Erythroblast (primary cell): Measurements from ENCODE around the gene ARHGAP40.

Experiments
- GATA1 ChIP-seq: IDR thresholded peaks from 2 replicates; pipeline ENCODE4 v1.6.1; 2011; ENCODE audit warnings: low read depth, mild to moderate bottlenecking, control low read depth, low read length, moderate library complexity
- POLR2A ChIP-seq: IDR thresholded peaks from 2 replicates; pipeline ENCODE4 v1.6.1; 2011; ENCODE audit warnings: mild to moderate bottlenecking, low read length

DNA sequence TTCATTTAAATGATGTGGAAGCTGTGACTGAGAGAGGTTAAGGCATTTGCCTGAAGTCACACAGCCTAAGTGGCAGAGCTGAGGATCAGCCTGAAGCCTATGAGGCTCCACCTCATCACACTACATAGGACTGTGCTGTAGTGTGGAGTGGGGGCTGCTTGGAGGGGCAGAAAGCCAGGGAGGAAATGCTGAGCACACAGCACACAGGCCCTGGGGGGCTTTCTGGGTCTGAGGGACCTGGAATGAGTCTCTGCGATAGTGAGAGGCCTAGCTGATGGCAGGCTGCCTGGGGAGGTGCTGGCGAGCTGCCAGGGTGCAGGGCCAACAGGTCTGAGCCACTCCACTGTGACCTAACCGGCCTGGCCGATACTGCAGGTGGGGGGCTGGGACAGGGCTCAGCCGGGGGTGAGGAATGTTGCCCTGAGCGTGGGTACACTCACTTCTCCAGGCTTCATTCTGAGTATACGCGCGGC lies 2.2 kb upstream of the ARHGAP40 start:
- TF ChIP-seq POLR2A (no peak), GATA1 (no peak)
